Transverse colon (tissue), 4 donors: ENCODE results near the gene SLC6A11.

Experiments used
- CTCF ChIP-seq, 5 experiments: fragments of 200-600 bp in 3 of 5; fragments of 450-650 bp in 2 of 5; sonication (generic) in 3 of 5; IDR thresholded peaks; 1 replicate in 2 of 5; 2 replicates in 3 of 5; pipeline ENCODE4 v1.5.1; 2016 to 2017; ENCODE audit warnings: antibody characterized with exemption in 5 of 5, inconsistent platforms in 3 of 5, mild to moderate bottlenecking in 2 of 5, moderate library complexity in 1 of 5
- POLR2AphosphoS5 ChIP-seq, 3 donors: sonication (generic); formaldehyde crosslinking; IDR thresholded peaks; one replicate each; pipeline ENCODE4 v1.6.1; 2016; ENCODE audit warnings: antibody characterized with exemption in 3 of 3

DNA sequence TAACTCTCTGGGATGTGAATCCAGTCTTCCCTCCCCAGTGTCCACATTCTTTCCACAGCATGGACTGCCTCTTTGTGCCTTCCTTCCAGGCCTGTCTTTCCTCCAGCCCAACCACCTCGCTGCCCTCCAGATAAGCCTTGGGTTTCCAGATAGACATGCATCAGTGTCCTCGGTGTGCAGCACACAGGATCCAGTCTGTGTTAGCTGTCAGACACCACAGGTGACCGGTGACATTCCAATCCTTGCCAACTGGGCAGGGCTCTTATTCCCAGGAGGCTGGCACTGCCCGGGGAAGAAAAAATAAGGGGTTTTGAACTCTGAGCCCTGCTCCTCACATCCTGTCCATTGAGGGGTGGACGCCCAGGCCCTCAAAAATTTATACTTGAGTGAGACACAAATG, 170.6 kb downstream of the SLC6A11 start:
- TF ChIP-seq CTCF (IDR thresholded peaks at IDR 0.05) (no peak), POLR2AphosphoS5 (IDR thresholded peaks at IDR 0.05) (no peak)
